Testis (tissue), 3 donors: ENCODE results near the gene EMILIN2. TPM values are rescaled to one million over a fixed set of nuclear protein-coding genes. Genes with fewer than 3 reads are reported as not detected.

Experiments
- DNase-seq: peaks from one replicate; pipeline ENCODE4 v3.0.0-alpha.2; 2019
- H3K27ac ChIP-seq, 2 donors: fragments of 200-600 bp; sonication (generic); one replicate each; pipeline ENCODE4 v1.5.1; 2019
- H3K27me3 ChIP-seq: fragments of 200-600 bp; sonication (generic); one replicate; pipeline ENCODE4 v1.5.1; 2019
- H3K36me3 ChIP-seq: fragments of 200-600 bp; sonication (generic); one replicate; pipeline ENCODE4 v1.5.1; 2017; ENCODE audit warnings: low read depth; ENCODE audit errors: missing control alignments
- H3K4me1 ChIP-seq: fragments of 200-600 bp; sonication (generic); one replicate; pipeline ENCODE4 v1.5.1; 2019
- H3K4me3 ChIP-seq, 2 donors: fragments of 200-600 bp; sonication (generic); one replicate each; pipeline ENCODE4 v1.5.1; 2017 to 2019
- H3K9me3 ChIP-seq: fragments of 200-600 bp; sonication (generic); one replicate; pipeline ENCODE4 v1.5.1; 2017
- POLR2A ChIP-seq: fragments of 450-650 bp; IDR thresholded peaks from one replicate; pipeline ENCODE4 v1.6.1; 2017; ENCODE audit warnings: antibody characterized with exemption, mild to moderate bottlenecking, moderate library complexity
- WGBS, 2 donors: methylation state at CpG; one replicate each; pipeline ENCODE4 v1.1.5; 2018; 5-methylcytosine and 5-hydroxymethylcytosine counted together
- intact Hi-C: fragments of 100-400 bp; cut with DNase I; formaldehyde crosslinking; loops from one replicate; pipeline ENCODE4 v1.15.1; 2023; ENCODE audit warnings: low total_unique reads
- polyA plus RNA-seq: library from polyadenylated mRNA; stranded (reverse); fragments of 350-450 nt; fragmentation: Illumina TruSeq; extraction: RNeasy Lipid Tissue Mini Kit (QIAGEN cat#74804); gene quantifications from one replicate; pipeline ENCODE4 v1.2.3, GENCODE V29; 2014; ENCODE audit warnings: low read depth, low replicate concordance; ENCODE audit not compliant: insufficient read depth
- total RNA-seq, 2 donors: library from RNA; depleted of rRNA; stranded (reverse); fragments of >200 nt; gene quantifications; one replicate each; pipeline ENCODE4 v1.2.3, GENCODE V29; 2016
- TF ChIP-seq, protein P1 (sequence below), 3 experiments: fragments of 450-650 bp in 2 of 3; fragments of 200-600 bp in 1 of 3; sonication (generic) in 1 of 3; IDR thresholded peaks; one replicate each; pipeline ENCODE4 v1.5.1; 2016 to 2019; ENCODE audit warnings: antibody characterized with exemption in 3 of 3, mild to moderate bottlenecking in 2 of 3, moderate library complexity in 1 of 3

Gene EMILIN2
- total and polyA plus RNA-seq, 3 donors from 2014 or later, result 21.4 to 34.1 (median 26.4) TPM

DNA sequence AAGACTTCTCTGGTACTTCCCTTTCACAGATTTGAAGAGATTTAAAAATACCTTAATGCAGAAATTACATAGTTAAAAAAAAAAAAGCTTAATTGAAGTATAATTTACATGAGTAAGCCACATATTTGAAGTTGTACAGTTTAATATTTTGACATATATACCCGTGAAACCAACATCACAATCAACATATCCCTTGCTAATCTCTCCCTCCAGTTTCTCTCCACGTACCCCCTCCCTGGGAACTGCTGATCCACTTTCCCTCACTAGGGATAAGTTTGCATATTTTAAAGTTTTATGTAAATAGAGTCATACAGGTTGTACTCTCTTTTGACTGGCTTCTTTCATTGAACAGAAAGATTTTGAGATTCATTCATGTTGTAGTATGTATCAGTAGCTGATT, 22.4 kb downstream of the EMILIN2 start:
- H3K36me3 ChIP-seq, result no peaks in the 10 kb centered on the region
- TF ChIP-seq POLR2A, result no peak
- TF ChIP-seq, protein P1, sequence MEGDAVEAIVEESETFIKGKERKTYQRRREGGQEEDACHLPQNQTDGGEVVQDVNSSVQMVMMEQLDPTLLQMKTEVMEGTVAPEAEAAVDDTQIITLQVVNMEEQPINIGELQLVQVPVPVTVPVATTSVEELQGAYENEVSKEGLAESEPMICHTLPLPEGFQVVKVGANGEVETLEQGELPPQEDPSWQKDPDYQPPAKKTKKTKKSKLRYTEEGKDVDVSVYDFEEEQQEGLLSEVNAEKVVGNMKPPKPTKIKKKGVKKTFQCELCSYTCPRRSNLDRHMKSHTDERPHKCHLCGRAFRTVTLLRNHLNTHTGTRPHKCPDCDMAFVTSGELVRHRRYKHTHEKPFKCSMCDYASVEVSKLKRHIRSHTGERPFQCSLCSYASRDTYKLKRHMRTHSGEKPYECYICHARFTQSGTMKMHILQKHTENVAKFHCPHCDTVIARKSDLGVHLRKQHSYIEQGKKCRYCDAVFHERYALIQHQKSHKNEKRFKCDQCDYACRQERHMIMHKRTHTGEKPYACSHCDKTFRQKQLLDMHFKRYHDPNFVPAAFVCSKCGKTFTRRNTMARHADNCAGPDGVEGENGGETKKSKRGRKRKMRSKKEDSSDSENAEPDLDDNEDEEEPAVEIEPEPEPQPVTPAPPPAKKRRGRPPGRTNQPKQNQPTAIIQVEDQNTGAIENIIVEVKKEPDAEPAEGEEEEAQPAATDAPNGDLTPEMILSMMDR (IDR thresholded peaks at IDR 0.05), result no peak
- 81 to 83% methylated on average over 2 of the region's 2 CpGs for WGBS, 2 donors

DNA sequence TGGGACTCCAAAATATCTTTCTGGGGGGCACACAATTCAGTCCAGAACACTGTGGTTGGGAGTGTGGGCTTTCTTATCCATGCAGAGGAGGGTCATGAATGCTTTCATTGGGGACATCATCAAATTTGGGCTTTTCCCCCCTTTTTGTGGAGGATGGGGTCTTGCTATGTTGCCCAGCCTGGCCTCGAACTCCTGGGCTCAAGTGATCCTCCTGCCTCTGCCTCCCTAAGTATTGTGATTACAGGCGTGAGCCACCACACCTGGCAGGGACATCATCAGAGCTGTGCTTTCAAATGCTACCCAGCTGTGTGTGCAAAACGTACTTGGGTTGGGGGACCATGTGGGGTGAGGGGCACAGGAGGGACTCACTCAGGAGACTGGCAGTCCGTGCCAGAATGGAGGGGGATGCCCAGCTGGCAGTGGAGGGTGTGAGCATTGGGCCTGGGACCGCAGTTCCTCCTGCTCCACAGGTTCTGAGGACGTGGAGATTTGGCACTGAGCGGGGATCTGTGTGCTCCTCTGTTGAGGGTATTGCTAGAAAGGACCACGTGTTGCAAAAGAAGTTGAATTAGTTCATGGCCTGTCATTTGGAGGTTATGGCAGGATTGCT, 24.4 kb downstream of the EMILIN2 start:
- Histone ChIP-seq H3K4me3 (no peak overlapping the region), H3K36me3 (no peaks in the 10 kb centered on the region), H3K9me3 (no peaks in the 10 kb centered on the region), H3K27ac (no peak overlapping the region), H3K27me3 (no peaks in the 10 kb centered on the region), H3K4me1 (peaks cover 6% of the 10 kb centered on the region)
- intact Hi-C loops, result no loop called here
- 84 to 88% methylated on average over 7 to 8 of the region's 8 CpGs for WGBS, 2 donors
- no peak for DNase-seq
- TF ChIP-seq, protein P1 (IDR thresholded peaks at IDR 0.05), result no peak
- TF ChIP-seq POLR2A, result no peak

More for the DNA sequence above, 22.4 kb downstream of the EMILIN2 start:
- no peaks in the 10 kb centered on the region for H3K27me3 ChIP-seq
- no peak for DNase-seq
- no peaks in the 10 kb centered on the region for H3K4me1 ChIP-seq
- no peak overlapping the region for H3K4me3 ChIP-seq
- no peaks in the 10 kb centered on the region for H3K9me3 ChIP-seq
- no peak overlapping the region for H3K27ac ChIP-seq
- intact Hi-C loops, result no loop called here

DNA sequence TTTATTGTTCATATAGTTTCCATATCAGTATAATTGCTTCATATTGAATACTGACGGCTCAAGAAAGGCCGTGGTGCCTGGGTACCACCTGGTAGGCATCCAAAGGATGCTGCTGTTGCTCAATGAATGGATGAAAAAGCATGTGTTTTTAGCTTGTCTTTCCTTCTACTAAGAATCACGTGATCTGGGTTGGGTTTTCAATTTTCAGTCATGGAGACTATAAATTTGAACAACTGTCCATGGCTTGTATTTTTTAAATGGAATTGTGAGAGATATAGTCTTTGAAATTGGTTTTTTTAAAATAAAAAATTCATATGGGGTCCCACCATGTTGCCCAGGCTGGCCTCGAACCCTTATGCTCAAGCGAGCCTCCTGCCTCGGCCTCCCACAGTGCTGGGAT, 25.3 kb downstream of the EMILIN2 start:
- TF ChIP-seq, protein P1 (IDR thresholded peaks at IDR 0.05), result no peak
- no peak for TF ChIP-seq POLR2A
- Histone ChIP-seq H3K27ac (no peak overlapping the region), H3K36me3 (no peaks in the 10 kb centered on the region), H3K4me3 (no peak overlapping the region), H3K27me3 (no peaks in the 10 kb centered on the region), H3K9me3 (no peaks in the 10 kb centered on the region), H3K4me1 (peaks cover 6% of the 10 kb centered on the region)
- 88 to 93% methylated on average over 6 of the region's 6 CpGs for WGBS, 2 donors
- intact Hi-C loops, result no loop called here
- DNase-seq, result no peak

DNA sequence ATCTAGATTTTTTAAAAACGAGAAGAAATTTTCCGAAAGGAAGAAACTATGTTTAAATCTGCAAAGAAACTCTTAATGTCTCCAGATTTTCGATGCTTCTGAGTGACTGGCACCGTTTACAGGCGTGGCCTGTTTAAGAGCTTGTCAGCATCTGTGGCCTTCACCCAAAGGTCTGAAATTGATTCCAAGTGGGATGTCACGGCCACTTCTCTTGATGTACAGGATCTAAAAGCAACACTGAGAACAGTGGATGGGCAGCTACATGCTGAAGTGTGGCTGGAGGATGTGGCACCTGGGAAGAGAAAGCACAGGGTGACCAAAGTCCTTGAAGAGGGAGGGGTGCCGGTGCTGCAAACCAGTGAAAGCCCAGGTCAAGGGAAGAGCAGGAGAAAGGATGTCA, 28.0 kb downstream of the EMILIN2 start:
- Histone ChIP-seq H3K9me3 (no peaks in the 10 kb centered on the region), H3K4me3 (no peak overlapping the region), H3K27ac (no peak overlapping the region), H3K4me1 (peaks cover 6% of the 10 kb centered on the region), H3K36me3 (no peaks in the 10 kb centered on the region), H3K27me3 (no peaks in the 10 kb centered on the region)
- intact Hi-C loops, result no loop called here
- no peak for TF ChIP-seq POLR2A
- TF ChIP-seq, protein P1 (IDR thresholded peaks at IDR 0.05), result no peak
- DNase-seq, result no peak
- WGBS, 2 donors, result 71 to 74% methylated on average over 7 of the region's 7 CpGs
